ENCODE results near the gene PRKAR2B.

DNA sequence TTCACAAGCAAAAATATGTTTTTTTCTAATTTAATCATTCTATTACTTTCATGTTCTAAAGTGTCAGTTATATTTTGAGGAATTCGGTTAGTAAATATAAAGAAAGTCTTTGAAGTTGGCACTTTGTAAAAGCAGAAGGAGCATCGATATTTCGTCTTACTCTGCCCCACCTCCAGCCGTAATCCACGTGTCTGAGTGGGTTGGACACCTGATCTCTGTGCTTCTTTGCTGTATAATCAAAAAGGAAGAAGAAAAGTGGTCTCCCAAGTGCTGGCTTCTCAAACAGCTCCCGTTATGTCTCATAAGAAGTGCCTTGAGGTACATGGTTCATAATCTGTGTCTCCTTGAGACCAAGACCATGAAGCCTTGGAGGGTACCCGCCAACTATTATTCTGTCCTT lies 19.8 kb downstream of the PRKAR2B start:
- TF ChIP-seq SP1 (IDR thresholded peaks at IDR 0.05) (no peak), RXRA (IDR thresholded peaks at IDR 0.05) (no peak), CTCF (IDR thresholded peaks at IDR 0.05; ENCODE audit: low read depth, low read length, missing input control) (no peak), HNF4G (IDR thresholded peaks at IDR 0.05) (no peak), YY1 (IDR thresholded peaks at IDR 0.05) (no peak), TAF1 (conservative IDR thresholded peaks at IDR 0.05) (no peak), GABPA (IDR thresholded peaks at IDR 0.05 in 1 of 2, conservative IDR thresholded peaks at IDR 0.05 in 1 of 2) (no peak), RAD21 (IDR thresholded peaks at IDR 0.05) (no peak), EGR1 (IDR thresholded peaks at IDR 0.05; ENCODE audit: low read depth in 2 of 2) (no peak), MAX (IDR thresholded peaks at IDR 0.05) (no peak)
- TF ChIP-seq, protein P1, sequence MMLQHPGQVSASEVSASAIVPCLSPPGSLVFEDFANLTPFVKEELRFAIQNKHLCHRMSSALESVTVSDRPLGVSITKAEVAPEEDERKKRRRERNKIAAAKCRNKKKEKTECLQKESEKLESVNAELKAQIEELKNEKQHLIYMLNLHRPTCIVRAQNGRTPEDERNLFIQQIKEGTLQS (IDR thresholded peaks at IDR 0.05), result no peak
